ENCODE measurements around the gene SOX2. TPM values are rescaled to one million over a fixed set of nuclear protein-coding genes. Genes with fewer than 3 reads are reported as not detected.

SOX2 gene
- total RNA-seq, 4 donors from 2014 or later = 21.3 to 54.8 (median 43.5) TPM

- 5 to 18% methylated on average over 21 to 23 of the region's 24 CpGs for WGBS, 2 donors
- DNase-seq = no peak
- peaks cover 14 to 82% (median 25%) of the 10 kb centered on the region in 3 donors for H3K4me1 ChIP-seq
- H3K4me3 ChIP-seq = peak overlapping the region in 3 of 4 donors; percentile 42 to 69 (median 65)
- no peaks in the 10 kb centered on the region for H3K9me3 ChIP-seq
- TF ChIP-seq POLR2A (IDR thresholded peaks at IDR 0.05) (no peak), CTCF (IDR thresholded peaks at IDR 0.05) (no peak)
- intact Hi-C loops (cut with DNase I) = no loop called here
- H3K36me3 ChIP-seq = no peaks in the 10 kb centered on the region
- peak overlapping the region; percentile 28 to 93 (median 66) for H3K27ac ChIP-seq
- peaks cover 0 to 100% (median 33%) of the 10 kb centered on the region in 4 donors for H3K27me3 ChIP-seq
Observed at GRCh38 chr3:181725131-181725731, 13.5 kb downstream of the SOX2 start.

- no peak for DNase-seq
- peak overlapping the region in 3 of 4 donors; percentile 42 to 69 (median 65) for H3K4me3 ChIP-seq
- TF ChIP-seq CTCF (IDR thresholded peaks at IDR 0.05) = no peak
- TF ChIP-seq POLR2A (IDR thresholded peaks at IDR 0.05) = no peak
Observed at GRCh38 chr3:181725830-181726229, 14.1 kb downstream of the SOX2 start.

GRCh38 chr3:181726351-181727330, 14.9 kb downstream of the SOX2 start:
- TF ChIP-seq CTCF (IDR thresholded peaks at IDR 0.05) (peak in 5 of 6 experiments; percentile 6 to 33 (median 22)), POLR2A (IDR thresholded peaks at IDR 0.05) (no peak)
- H3K4me3 ChIP-seq = peak overlapping the region; percentile 40 to 69 (median 60)
- no peak for DNase-seq
- peaks cover 14 to 67% (median 20%) of the 10 kb centered on the region in 3 donors for H3K4me1 ChIP-seq
- H3K27ac ChIP-seq = peak overlapping the region; percentile 41 to 93 (median 80)
- H3K9me3 ChIP-seq = no peaks in the 10 kb centered on the region
- peaks cover 0 to 97% (median 31%) of the 10 kb centered on the region in 4 donors for H3K27me3 ChIP-seq
- no peaks in the 10 kb centered on the region for H3K36me3 ChIP-seq
- intact Hi-C loops (cut with DNase I) = no loop called here
- WGBS, 2 donors = 10 to 14% methylated on average over 43 to 50 of the region's 62 CpGs

More at GRCh38 chr3:181725830-181726229, 14.1 kb downstream of the SOX2 start:
- peaks cover 0 to 100% (median 31%) of the 10 kb centered on the region in 4 donors for H3K27me3 ChIP-seq
- H3K9me3 ChIP-seq = no peaks in the 10 kb centered on the region
- peak overlapping the region; percentile 41 to 93 (median 80) for H3K27ac ChIP-seq
- 28 to 31% methylated on average over 7 to 10 of the region's 15 CpGs for WGBS, 2 donors
- peaks cover 14 to 76% (median 25%) of the 10 kb centered on the region in 3 donors for H3K4me1 ChIP-seq
- intact Hi-C loops (cut with DNase I) = no loop called here
- no peaks in the 10 kb centered on the region for H3K36me3 ChIP-seq

GRCh38 chr3:181727341-181728032, 15.8 kb downstream of the SOX2 start:
- peaks cover 0 to 89% (median 29%) of the 10 kb centered on the region in 4 donors for H3K27me3 ChIP-seq
- intact Hi-C loops (cut with DNase I) = no loop called here
- no peak for TF ChIP-seq CTCF (IDR thresholded peaks at IDR 0.05)
- TF ChIP-seq POLR2A (IDR thresholded peaks at IDR 0.05) = no peak
- H3K4me3 ChIP-seq = peak overlapping the region; percentile 40 to 69 (median 60)
- no peaks in the 10 kb centered on the region for H3K9me3 ChIP-seq
- no peaks in the 10 kb centered on the region for H3K36me3 ChIP-seq
- DNase-seq = no peak
- peak overlapping the region; percentile 41 to 93 (median 80) for H3K27ac ChIP-seq
- peaks cover 13 to 59% (median 20%) of the 10 kb centered on the region in 3 donors for H3K4me1 ChIP-seq
- WGBS, 2 donors = 5 to 9% methylated on average over 23 of the region's 24 CpGs

Data from esophagus squamous epithelium (tissue), 5 donors.